GM18951 (cell line): ENCODE measurements around the gene DUS3L.

Experiments used
- POLR2A ChIP-seq: IDR thresholded peaks from 4 replicates; pipeline ENCODE4 v1.6.1; 2011; ENCODE audit warnings: mild to moderate bottlenecking; ENCODE audit not compliant: insufficient read length, insufficient read depth; ENCODE audit errors: extremely low read depth
- in situ Hi-C: fragments of 300-500 bp; cut with MboI; formaldehyde crosslinking; loops from one replicate; pipeline ENCODE4 v1.12.0; 2022; ENCODE audit warnings: low sequenced_read_pairs, mixed read lengths, inconsistent platforms; ENCODE audit not compliant: unreplicated experiment

The DUS3L gene

GRCh38 chr19:5814123-5814851, 23.3 kb upstream of the DUS3L start:
- in situ Hi-C loops: no loop called here
- no peak for TF ChIP-seq POLR2A

- in situ Hi-C loops: no loop called here
- no peak for TF ChIP-seq POLR2A
These were observed 20.2 kb upstream of the DUS3L start for GRCh38 chr19:5811117-5811516.

GRCh38 chr19:5809469-5809868, 18.5 kb upstream of the DUS3L start:
- TF ChIP-seq POLR2A: no peak
- in situ Hi-C loops: no loop called here

- in situ Hi-C loops: no loop called here
- TF ChIP-seq POLR2A: no peak
These were observed 18.1 kb upstream of the DUS3L start for GRCh38 chr19:5809053-5809452.

- TF ChIP-seq POLR2A: no peak
- in situ Hi-C loops: no loop called here
These were observed 17.3 kb upstream of the DUS3L start for GRCh38 chr19:5808120-5808816.

GRCh38 chr19:5806905-5807304, 15.9 kb upstream of the DUS3L start:
- no peak for TF ChIP-seq POLR2A
- in situ Hi-C loops: no loop called here

- in situ Hi-C loops: no loop called here
- TF ChIP-seq POLR2A: no peak
These were observed 15.1 kb upstream of the DUS3L start for GRCh38 chr19:5806133-5806489.

GRCh38 chr19:5805462-5806132, 14.6 kb upstream of the DUS3L start:
- in situ Hi-C loops: no loop called here
- no peak for TF ChIP-seq POLR2A

GRCh38 chr19:5804516-5805461, 13.8 kb upstream of the DUS3L start, which contains the start of gene NRTN:
Gene NRTN (plus strand): TSS chr19:5805067. CDS start chr19:5824166, 19,099 bp downstream.
- TF ChIP-seq POLR2A: no peak
- in situ Hi-C loops: no loop called here

GRCh38 chr19:5803752-5804515, 13.0 kb upstream of the DUS3L start:
- in situ Hi-C loops: no loop called here
- TF ChIP-seq POLR2A: no peak

GRCh38 chr19:5803441-5803751, 12.4 kb upstream of the DUS3L start:
- TF ChIP-seq POLR2A: no peak
- in situ Hi-C loops: no loop called here
